DMS153 treated with DMSO at 0.1 percent for 48 hours (cell line): Measurements from ENCODE around the gene C2orf92.

ENCODE experiments used
- DNase-seq: peaks from one replicate; lab custom pipeline; 2025; ENCODE audit not compliant: unreplicated experiment; lab: John Stamatoyannopoulos, UW

The C2orf92 gene

GRCh38 chr2:97726261-97727064 lies 57.0 kb downstream of the C2orf92 start:
- no peak for DNase-seq

GRCh38 chr2:97727296-97727695 lies 57.8 kb downstream of the C2orf92 start:
- DNase-seq: no peak

GRCh38 chr2:97728091-97728731 lies 58.7 kb downstream of the C2orf92 start:
- no peak for DNase-seq

GRCh38 chr2:97730245-97730644 lies 60.7 kb downstream of the C2orf92 start:
- DNase-seq: no peak

- no peak for DNase-seq
Observed at GRCh38 chr2:97731274-97732020, 61.9 kb downstream of the C2orf92 start.

- DNase-seq: no peak
Observed at GRCh38 chr2:97732436-97733340, 63.2 kb downstream of the C2orf92 start.

GRCh38 chr2:97733341-97734035 lies 64.0 kb downstream of the C2orf92 start:
- DNase-seq: no peak

GRCh38 chr2:97734061-97735051 lies 64.8 kb downstream of the C2orf92 start:
- DNase-seq: no peak

GRCh38 chr2:97735161-97735561 lies 65.6 kb downstream of the C2orf92 start:
- DNase-seq: no peak

GRCh38 chr2:97736185-97736584 lies 66.7 kb downstream of the C2orf92 start:
- DNase-seq: no peak

- no peak for DNase-seq
Observed at GRCh38 chr2:97736608-97737330, 67.3 kb downstream of the C2orf92 start.

GRCh38 chr2:97737421-97738178 lies 68.1 kb downstream of the C2orf92 start:
- no peak for DNase-seq

GRCh38 chr2:97738179-97739019 lies 68.9 kb downstream of the C2orf92 start:
- no peak for DNase-seq

- DNase-seq: no peak
Observed at GRCh38 chr2:97739020-97739892, 69.7 kb downstream of the C2orf92 start.

- no peak for DNase-seq
Observed at GRCh38 chr2:97739893-97740245, 70.4 kb downstream of the C2orf92 start.
